Heart left ventricle (tissue), 13 donors: ENCODE data around the gene CAP1.

ENCODE experiments used
- CTCF ChIP-seq, 12 donors: fragments of 200-600 bp; sonication (generic) in 4 of 12; IDR thresholded peaks; one replicate each; pipeline versions ENCODE4 v1.5.0 to v1.8.0; 2018 to 2022; ENCODE audit warnings: antibody characterized with exemption in 12 of 12, mild to moderate bottlenecking in 5 of 12
- POLR2A ChIP-seq, 2 donors: fragments of 450-650 bp; IDR thresholded peaks; one replicate each; pipeline ENCODE4 v1.6.1; 2017; ENCODE audit warnings: antibody characterized with exemption in 2 of 2, mild to moderate bottlenecking in 2 of 2, moderate library complexity in 2 of 2
- donor health status: ischemic (EF 13 %, LVEDD 7.1; RV severe dilation, severe dysfunction).
- donor health status: DM: no; HTN: yes; CAD: no.
- donor health status: DM: no; HTN: no; CAD: no.
- donor health status: ischemic (EF 25% LVEDD 6.9; RV normal size, moderate dysfunction).
- donor health status: ischemic (EF 25% LVEDD 5.7; RV mildly dilated, moderate dysfunction).
- donor health status: ischemic (EF 35%, LVEDD 5.7; RV mildly dilated, moderate dysfunction).
- donor health status: nonischemic (EF 11% LVEDD 7.7; RV severe dilation, severe dysfunction).
- donor health status: DM: yes; HTN: yes; CAD: no.
- donor health status: PGD.
- donor health status: ischemic (EF 29% LVEDD 5.4; RV normal size, mild dysfunction).
- donor health status: nonischemic (EF 23%, LVEDD 6.1; RV moderate dilation, normal function).

GRCh38 chr1:40003156-40004093 lies 37.1 kb upstream of the CAP1 start:
- no peak for TF ChIP-seq CTCF (IDR thresholded peaks at IDR 0.05)
- no peak for TF ChIP-seq POLR2A (IDR thresholded peaks at IDR 0.05)
